Naive thymus-derived CD4-positive, alpha-beta T cell (primary cell): ENCODE measurements around the gene KLF7. TPM values are rescaled to one million over a fixed set of nuclear protein-coding genes. Genes with fewer than 3 reads are reported as not detected.
A peak's percentile ranks its signal among the peaks of the same experiment; 100 is the strongest.

Experiments
- ATAC-seq: fragments of 150-1000 bp; cut with Tn5 transposase; 2 replicates; pipeline ENCODE4 v1.10.0; 2021; ENCODE audit warnings: mild to moderate bottlenecking, moderate library complexity
- CTCF ChIA-PET: fragments of 350-600 bp; sonication (Branson Sonifier 250); formaldehyde crosslinking; loops from one replicate; lab custom pipeline; 2021; ENCODE audit warnings: antibody characterized with exemption; lab: Charles Lee
- POLR2A ChIA-PET: fragments of 350-600 bp; sonication (Branson Sonifier 250); formaldehyde crosslinking; loops from one replicate; lab custom pipeline; 2021; ENCODE audit warnings: antibody characterized with exemption, inconsistent platforms; lab: Charles Lee
- DNase-seq, 9 donors: peaks; one replicate each; pipeline versions ENCODE4 v3.0.0 to v3.0.0-alpha.2; 2020 to 2022; ENCODE audit warnings: mixed read lengths in 1 of 9
- H3K27ac ChIP-seq: one replicate; pipeline ENCODE4 v1.7.0; 2013; ENCODE audit warnings: mild to moderate bottlenecking, low read depth, low read length, moderate library complexity
- H3K27me3 ChIP-seq, 2 donors: one replicate each; pipeline ENCODE4 v1.7.0; 2013; ENCODE audit warnings: low read length in 2 of 2, mild to moderate bottlenecking in 2 of 2, moderate library complexity in 2 of 2; ENCODE audit not compliant: control insufficient read depth in 2 of 2, insufficient read depth in 2 of 2
- H3K36me3 ChIP-seq, 3 experiments: 1 replicate in 2 of 3; 2 replicates in 1 of 3; pipeline ENCODE4 v1.7.0; 2013; ENCODE audit warnings: low read length in 3 of 3, mild to moderate bottlenecking in 3 of 3, moderate library complexity in 1 of 3; ENCODE audit not compliant: insufficient read depth in 3 of 3, control insufficient read depth in 2 of 3
- H3K4me1 ChIP-seq, 2 donors: one replicate each; pipeline ENCODE4 v1.7.0; 2013; ENCODE audit warnings: low read length in 2 of 2, mild to moderate bottlenecking in 2 of 2, moderate library complexity in 1 of 2; ENCODE audit not compliant: control insufficient read depth in 2 of 2, insufficient read depth in 2 of 2
- H3K4me3 ChIP-seq: 2 replicates; pipeline ENCODE4 v1.7.0; 2013; ENCODE audit warnings: mild to moderate bottlenecking, low read length
- H3K9me3 ChIP-seq, 3 experiments: 1 replicate in 2 of 3; 2 replicates in 1 of 3; pipeline ENCODE4 v1.7.0; 2013; ENCODE audit warnings: low read length in 3 of 3; ENCODE audit not compliant: control insufficient read depth in 2 of 3
- H3K27ac Mint-ChIP-seq, 9 donors: one replicate each; pipeline ENCODE4 v1.8.0; 2020 to 2022; ENCODE audit warnings: mixed read lengths in 9 of 9, mild to moderate bottlenecking in 8 of 9, moderate library complexity in 5 of 9, inconsistent platforms in 2 of 9
- H3K27me3 Mint-ChIP-seq, 5 donors: one replicate each; pipeline ENCODE4 v1.8.0; 2021 to 2022; ENCODE audit warnings: mixed read lengths in 5 of 5, mild to moderate bottlenecking in 1 of 5
- H3K36me3 Mint-ChIP-seq, 5 donors: one replicate each; pipeline ENCODE4 v1.8.0; 2020 to 2022; ENCODE audit warnings: mixed read lengths in 5 of 5, mild to moderate bottlenecking in 3 of 5, inconsistent platforms in 1 of 5
- H3K4me1 Mint-ChIP-seq, 7 donors: one replicate each; pipeline ENCODE4 v1.8.0; 2020 to 2022; ENCODE audit warnings: mixed read lengths in 7 of 7, mild to moderate bottlenecking in 3 of 7, inconsistent platforms in 1 of 7
- H3K4me3 Mint-ChIP-seq, 10 donors: one replicate each; pipeline ENCODE4 v1.8.0; 2020 to 2022; ENCODE audit warnings: mild to moderate bottlenecking in 10 of 10, mixed read lengths in 10 of 10, moderate library complexity in 6 of 10, inconsistent platforms in 2 of 10
- H3K9me3 Mint-ChIP-seq, 11 donors: one replicate each; pipeline ENCODE4 v1.8.0; 2020 to 2022; ENCODE audit warnings: mixed read lengths in 11 of 11, mild to moderate bottlenecking in 4 of 11, inconsistent platforms in 1 of 11, moderate library complexity in 1 of 11
- intact Hi-C, 2 donors: fragments of 100-400 bp; cut with micrococcal nuclease; formaldehyde crosslinking; loops; one replicate each; pipeline ENCODE4 v1.15.1; 2023
- polyA plus RNA-seq, 2 donors: library from polyadenylated mRNA; unstranded; fragments of 300-500 nt; fragmentation: Illumina TruSeq; gene quantifications; one replicate each; pipeline ENCODE4 v1.2.3, GENCODE V29; 2021
- total RNA-seq, 6 experiments: library from RNA in 5 of 6; stranded (reverse) in 5 of 6; gene quantifications; 1 replicate in 5 of 6; 2 replicates in 1 of 6; pipeline ENCODE4 v1.2.3 and lab custom pipeline; 2021 to 2026

The KLF7 gene
- total and polyA plus RNA-seq, 7 experiments from 2014 or later: 18.7 to 93.3 (median 71.7) TPM

GRCh38 chr2:207141386-207141785 lies 24.4 kb downstream of the KLF7 start:
- no peaks in the 10 kb centered on the region for H3K27me3 Mint-ChIP-seq
- H3K36me3 ChIP-seq: no peaks in the 10 kb centered on the region
- H3K27me3 ChIP-seq: no peaks in the 10 kb centered on the region
- H3K27ac ChIP-seq: peak overlapping the region; percentile 86
- H3K36me3 Mint-ChIP-seq: peaks cover 7 to 66% (median 18%) of the 10 kb centered on the region in 5 donors
- H3K4me3 ChIP-seq: no peak overlapping the region
- peaks cover 17 to 51% of the 10 kb centered on the region in 2 donors for H3K4me1 ChIP-seq
- H3K4me1 Mint-ChIP-seq: peaks cover 56 to 97% (median 91%) of the 10 kb centered on the region in 7 donors
- peak overlapping the region; percentile 92 to 99 (median 96) for H3K27ac Mint-ChIP-seq
- peaks cover 0 to 2% (median 0%) of the 10 kb centered on the region in 11 donors for H3K9me3 Mint-ChIP-seq
- ATAC-seq (no peak), DNase-seq (no peak)
- CTCF ChIA-PET: interaction anchor here (0.7 to 3.7 kb wide), 11 partner anchors 9 to 341 kb away, joined by 3 to 61 read pairs (median 5); partner anchors contain the start of gene KLF7
- POLR2A ChIA-PET: interaction anchor here (0.6 to 9.5 kb wide), 16 partner anchors 10 to 390 kb away, joined by 3 to 433 read pairs (median 8); partner anchors contain the start of gene KLF7
- no peaks in the 10 kb centered on the region for H3K9me3 ChIP-seq
- intact Hi-C loops: loop anchor here (5.0 kb wide), 4 partner anchors 101 to 386 kb away; partner anchors contain the start of gene CREB1 (in 1 of the 2)
- H3K4me3 Mint-ChIP-seq: peak overlapping the region in 9 of 10 donors; percentile 11 to 86 (median 74)

GRCh38 chr2:207140265-207140664 lies 25.5 kb downstream of the KLF7 start:
- peaks cover 0 to 63% (median 15%) of the 10 kb centered on the region in 5 donors for H3K36me3 Mint-ChIP-seq
- H3K4me3 ChIP-seq: no peak overlapping the region
- no peaks in the 10 kb centered on the region for H3K9me3 Mint-ChIP-seq
- peak overlapping the region in 8 of 9 donors; percentile 44 to 99 (median 79) for H3K27ac Mint-ChIP-seq
- H3K4me3 Mint-ChIP-seq: peak overlapping the region in 6 of 10 donors; percentile 6 to 35 (median 14)
- DNase-seq (no peak), ATAC-seq (no peak)
- H3K4me1 Mint-ChIP-seq: peaks cover 59 to 97% (median 91%) of the 10 kb centered on the region in 7 donors
- POLR2A ChIA-PET: interaction anchor here (1.5 to 9.5 kb wide), 5 partner anchors 9 to 391 kb away, joined by 3 to 433 read pairs (median 50); partner anchors contain the start of gene KLF7
- intact Hi-C loops: loop anchor here (5.0 kb wide), 4 partner anchors 102 to 387 kb away; partner anchors contain the start of gene CREB1 (in 1 of the 2)
- no peak overlapping the region for H3K27ac ChIP-seq
- H3K27me3 Mint-ChIP-seq: no peaks in the 10 kb centered on the region
- H3K9me3 ChIP-seq: no peaks in the 10 kb centered on the region
- H3K27me3 ChIP-seq: no peaks in the 10 kb centered on the region
- CTCF ChIA-PET: interaction anchor here (1.3 to 2.0 kb wide), 2 partner anchors 16 to 23 kb away, joined by 4 to 6 read pairs; no protein-coding TSS in a partner anchor
- H3K4me1 ChIP-seq: peaks cover 17 to 54% of the 10 kb centered on the region in 2 donors
- no peaks in the 10 kb centered on the region for H3K36me3 ChIP-seq

DNA sequence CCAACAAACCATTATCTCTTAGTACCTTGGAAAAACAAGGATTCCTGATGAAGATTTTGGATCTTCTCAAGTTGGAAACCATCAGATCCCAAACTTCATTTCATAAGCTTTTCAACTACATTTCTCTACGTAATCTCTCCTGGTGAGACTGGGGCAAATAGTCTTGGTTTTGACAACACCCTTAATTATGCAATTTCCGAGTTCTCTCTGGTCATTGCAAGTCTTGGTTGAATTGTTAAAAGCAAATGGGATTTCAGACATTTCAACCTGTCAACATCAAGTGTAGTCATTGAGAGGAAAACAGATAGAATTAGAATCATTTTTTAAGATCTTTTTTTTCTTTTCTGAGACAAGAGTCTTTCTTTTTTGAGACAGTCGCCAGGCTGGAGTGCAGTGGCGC lies 26.2 kb downstream of the KLF7 start:
- ATAC-seq: no peak
- Histone ChIP-seq H3K36me3 (no peaks in the 10 kb centered on the region), H3K4me3 (no peak overlapping the region), H3K27ac (no peak overlapping the region), H3K27me3 (no peaks in the 10 kb centered on the region), H3K9me3 (no peaks in the 10 kb centered on the region), H3K4me1 (peaks cover 17 to 54% of the 10 kb centered on the region in 2 donors)
- ChIA-PET CTCF (no interaction called here), POLR2A (interaction anchor here (0.7 to 9.5 kb wide), 2 partner anchors 8 to 27 kb away, joined by 3 to 433 read pairs; partner anchors contain the start of gene KLF7)
- no peak overlapping the region for H3K4me3 Mint-ChIP-seq
- H3K36me3 Mint-ChIP-seq: peaks cover 0 to 58% (median 18%) of the 10 kb centered on the region in 5 donors
- H3K27me3 Mint-ChIP-seq: no peaks in the 10 kb centered on the region
- intact Hi-C loops: no loop called here
- H3K27ac Mint-ChIP-seq: peak overlapping the region in 6 of 9 donors; percentile 7 to 91 (median 46)
- DNase-seq: no peak
- H3K9me3 Mint-ChIP-seq: no peaks in the 10 kb centered on the region
- peaks cover 58 to 97% (median 91%) of the 10 kb centered on the region in 7 donors for H3K4me1 Mint-ChIP-seq

- ATAC-seq: no peak
- ChIA-PET POLR2A (interaction anchor here (0.7 to 9.5 kb wide), 2 partner anchors 8 to 27 kb away, joined by 3 to 433 read pairs; partner anchors contain the start of gene KLF7), CTCF (no interaction called here)
Observed at GRCh38 chr2:207138627-207139297, 27.0 kb downstream of the KLF7 start.

GRCh38 chr2:207137596-207138337 lies 28.0 kb downstream of the KLF7 start:
- ChIA-PET POLR2A (interaction anchor here (1.2 to 9.5 kb wide), 2 partner anchors 12 to 28 kb away, joined by 3 to 433 read pairs; partner anchors contain the start of gene KLF7), CTCF (no interaction called here)
- no peak for DNase-seq
- no peaks in the 10 kb centered on the region for H3K27me3 Mint-ChIP-seq
- no peak for ATAC-seq
- H3K4me3 ChIP-seq: no peak overlapping the region
- H3K27ac ChIP-seq: no peak overlapping the region
- no peaks in the 10 kb centered on the region for H3K27me3 ChIP-seq
- H3K36me3 Mint-ChIP-seq: peaks cover 0 to 63% (median 28%) of the 10 kb centered on the region in 5 donors
- peaks cover 12 to 51% of the 10 kb centered on the region in 2 donors for H3K4me1 ChIP-seq
- peak overlapping the region in 1 of 10 donors; percentile 14 for H3K4me3 Mint-ChIP-seq
- no peaks in the 10 kb centered on the region for H3K9me3 ChIP-seq
- H3K9me3 Mint-ChIP-seq: peaks cover 0 to 2% (median 0%) of the 10 kb centered on the region in 11 donors
- no peaks in the 10 kb centered on the region for H3K36me3 ChIP-seq
- H3K4me1 Mint-ChIP-seq: peaks cover 54 to 97% (median 92%) of the 10 kb centered on the region in 7 donors
- intact Hi-C loops: no loop called here
- H3K27ac Mint-ChIP-seq: peak overlapping the region in 7 of 9 donors; percentile 11 to 91 (median 50)

More at GRCh38 chr2:207138627-207139297, 27.0 kb downstream of the KLF7 start:
- no peaks in the 10 kb centered on the region for H3K27me3 ChIP-seq
- no peaks in the 10 kb centered on the region for H3K36me3 ChIP-seq
- H3K9me3 ChIP-seq: no peaks in the 10 kb centered on the region
- H3K4me3 Mint-ChIP-seq: no peak overlapping the region
- H3K4me1 Mint-ChIP-seq: peaks cover 57 to 97% (median 91%) of the 10 kb centered on the region in 7 donors
- peaks cover 0 to 2% (median 0%) of the 10 kb centered on the region in 11 donors for H3K9me3 Mint-ChIP-seq
- H3K36me3 Mint-ChIP-seq: peaks cover 0 to 57% (median 24%) of the 10 kb centered on the region in 5 donors
- H3K27me3 Mint-ChIP-seq: no peaks in the 10 kb centered on the region
- DNase-seq: no peak
- no peak overlapping the region for H3K27ac ChIP-seq
- H3K4me1 ChIP-seq: peaks cover 17 to 50% of the 10 kb centered on the region in 2 donors
- H3K27ac Mint-ChIP-seq: peak overlapping the region in 6 of 9 donors; percentile 13 to 91 (median 42)
- H3K4me3 ChIP-seq: no peak overlapping the region
- intact Hi-C loops: no loop called here

DNA sequence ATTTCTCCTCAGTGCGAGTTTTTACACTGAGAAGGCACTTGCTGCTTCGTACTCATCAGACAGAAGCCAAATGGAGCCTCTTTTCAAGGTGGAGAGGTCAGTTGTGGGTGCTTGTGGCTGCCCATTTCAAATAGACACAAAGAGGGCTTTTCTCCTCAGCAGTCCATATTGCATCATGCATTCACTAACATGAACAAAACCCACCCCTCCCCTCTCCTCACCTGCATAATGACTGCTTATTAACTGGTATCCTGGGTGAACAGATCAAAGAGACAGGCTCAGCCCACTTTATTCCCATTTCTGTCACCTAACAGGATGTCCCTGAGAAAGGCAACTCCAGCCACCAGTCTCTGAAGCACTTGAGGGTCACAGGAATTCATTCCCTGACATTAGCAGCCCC lies 28.9 kb downstream of the KLF7 start:
- no peaks in the 10 kb centered on the region for H3K9me3 ChIP-seq
- CTCF ChIA-PET: no interaction called here
- Mint-ChIP-seq H3K36me3 (peaks cover 0 to 63% (median 28%) of the 10 kb centered on the region in 5 donors), H3K4me3 (peak overlapping the region in 1 of 10 donors; percentile 76), H3K4me1 (peaks cover 52 to 97% (median 92%) of the 10 kb centered on the region in 7 donors), H3K27me3 (no peaks in the 10 kb centered on the region), H3K9me3 (peaks cover 0 to 2% (median 0%) of the 10 kb centered on the region in 11 donors), H3K27ac (peak overlapping the region in 5 of 9 donors; percentile 61 to 96 (median 91))
- H3K4me1 ChIP-seq: peaks cover 4 to 51% of the 10 kb centered on the region in 2 donors
- no peak for ATAC-seq
- no peaks in the 10 kb centered on the region for H3K27me3 ChIP-seq
- POLR2A ChIA-PET: interaction anchor here (9.5 kb wide), 1 partner anchor 29 kb away, joined by 433 read pairs; the partner anchor contains the start of gene KLF7
- H3K36me3 ChIP-seq: no peaks in the 10 kb centered on the region
- H3K27ac ChIP-seq: no peak overlapping the region
- DNase-seq: no peak
- intact Hi-C loops: no loop called here
- no peak overlapping the region for H3K4me3 ChIP-seq
